C1 segment of cervical spinal cord (tissue), 14 donors: Measurements from ENCODE around the gene SYNE1.
"Not testable (repeated sequence)": the region's sequence is repeated elsewhere in the genome, so short reads cannot be mapped to it uniquely, and the experiment has no call there.

Source experiments
- DNase-seq, 14 donors: peaks; one replicate each; lab custom pipeline; 2025; lab: John Stamatoyannopoulos, UW

Gene SYNE1

GRCh38 chr6:152110886-152111820 lies 526.0 kb downstream of the SYNE1 start:
- peak in 2 of 14 donors; percentile 15 to 28 for DNase-seq

GRCh38 chr6:152107973-152108372 lies 529.2 kb downstream of the SYNE1 start:
- no peak for DNase-seq

DNA sequence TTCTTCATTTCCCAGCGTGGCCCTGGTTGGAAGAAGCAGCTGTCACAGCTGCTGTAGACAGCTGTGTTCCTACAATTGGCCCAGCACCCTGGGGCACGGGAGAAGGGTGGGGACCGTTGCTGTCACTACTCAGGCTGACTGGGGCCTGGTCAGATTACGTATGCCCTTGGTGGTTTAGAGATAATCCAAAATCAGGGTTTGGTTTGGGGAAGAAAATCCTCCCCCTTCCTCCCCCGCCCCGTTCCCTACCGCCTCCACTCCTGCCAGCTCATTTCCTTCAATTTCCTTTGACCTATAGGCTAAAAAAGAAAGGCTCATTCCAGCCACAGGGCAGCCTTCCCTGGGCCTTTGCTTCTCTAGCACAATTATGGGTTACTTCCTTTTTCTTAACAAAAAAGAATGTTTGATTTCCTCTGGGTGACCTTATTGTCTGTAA lies 537.0 kb downstream of the SYNE1 start:
- no peak for DNase-seq

DNA sequence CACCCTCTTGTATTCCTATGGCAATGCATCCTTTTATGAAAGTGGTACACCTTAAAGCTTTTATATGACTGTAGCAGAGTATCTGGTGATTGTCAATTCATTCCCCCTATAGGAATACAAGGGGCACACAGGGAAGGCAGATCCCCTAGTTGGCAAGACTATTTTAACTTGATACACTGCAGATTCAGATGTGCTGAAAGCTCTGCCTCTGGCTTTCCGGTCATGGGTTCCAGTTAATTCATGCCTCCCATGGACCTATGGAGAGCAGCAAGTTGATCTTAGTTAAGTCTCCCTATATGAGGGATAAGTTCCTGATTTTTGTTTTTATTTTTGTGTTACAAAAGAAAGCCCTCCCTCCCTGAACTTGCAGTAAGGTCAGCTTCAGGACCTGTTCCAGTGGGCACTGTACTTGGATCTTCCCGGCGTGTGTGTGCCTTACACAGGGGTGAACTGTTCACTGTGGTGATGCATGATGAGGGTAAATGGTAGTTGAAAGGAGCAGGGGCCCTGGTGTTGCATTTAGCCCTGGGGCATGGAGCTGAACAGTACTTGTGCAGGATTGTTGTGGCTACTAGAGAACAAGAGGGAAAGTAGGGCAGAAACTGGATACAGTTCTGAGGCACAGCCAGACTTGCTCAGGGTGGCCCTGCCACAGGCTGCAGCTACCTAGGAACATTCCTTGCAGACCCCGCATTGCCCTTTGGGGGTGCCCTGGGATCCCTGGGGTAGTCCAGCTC lies 537.5 kb downstream of the SYNE1 start:
- DNase-seq: no peak

DNA sequence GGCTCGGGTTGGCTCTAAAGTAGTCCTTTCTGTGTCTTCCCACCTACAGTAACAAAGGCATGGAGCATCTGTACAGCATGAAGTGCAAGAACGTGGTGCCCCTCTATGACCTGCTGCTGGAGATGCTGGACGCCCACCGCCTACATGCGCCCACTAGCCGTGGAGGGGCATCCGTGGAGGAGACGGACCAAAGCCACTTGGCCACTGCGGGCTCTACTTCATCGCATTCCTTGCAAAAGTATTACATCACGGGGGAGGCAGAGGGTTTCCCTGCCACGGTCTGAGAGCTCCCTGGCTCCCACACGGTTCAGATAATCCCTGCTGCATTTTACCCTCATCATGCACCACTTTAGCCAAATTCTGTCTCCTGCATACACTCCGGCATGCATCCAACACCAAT lies 538.5 kb downstream of the SYNE1 start:
- no peak for DNase-seq

GRCh38 chr6:152096863-152097496 lies 540.2 kb downstream of the SYNE1 start:
- DNase-seq: no peak

GRCh38 chr6:152094992-152095592 lies 542.1 kb downstream of the SYNE1 start:
- peak in 1 of 14 donors; percentile 23 for DNase-seq

- no peak for DNase-seq
Measured at GRCh38 chr6:152094276-152094675, 542.9 kb downstream of the SYNE1 start.

- DNase-seq: no peak
Measured at GRCh38 chr6:152093711-152094110, 543.5 kb downstream of the SYNE1 start.

GRCh38 chr6:152091851-152092341 lies 545.3 kb downstream of the SYNE1 start:
- DNase-seq: no peak

GRCh38 chr6:152091201-152091600 lies 546.0 kb downstream of the SYNE1 start:
- DNase-seq: no peak

GRCh38 chr6:152089992-152090391 lies 547.2 kb downstream of the SYNE1 start:
- no peak for DNase-seq

GRCh38 chr6:152087701-152088100 lies 549.5 kb downstream of the SYNE1 start:
- no peak for DNase-seq

- no peak for DNase-seq
Measured at GRCh38 chr6:152087096-152087495, 550.1 kb downstream of the SYNE1 start.

- DNase-seq: no peak
Measured at GRCh38 chr6:152086223-152086873, 550.8 kb downstream of the SYNE1 start.

DNA sequence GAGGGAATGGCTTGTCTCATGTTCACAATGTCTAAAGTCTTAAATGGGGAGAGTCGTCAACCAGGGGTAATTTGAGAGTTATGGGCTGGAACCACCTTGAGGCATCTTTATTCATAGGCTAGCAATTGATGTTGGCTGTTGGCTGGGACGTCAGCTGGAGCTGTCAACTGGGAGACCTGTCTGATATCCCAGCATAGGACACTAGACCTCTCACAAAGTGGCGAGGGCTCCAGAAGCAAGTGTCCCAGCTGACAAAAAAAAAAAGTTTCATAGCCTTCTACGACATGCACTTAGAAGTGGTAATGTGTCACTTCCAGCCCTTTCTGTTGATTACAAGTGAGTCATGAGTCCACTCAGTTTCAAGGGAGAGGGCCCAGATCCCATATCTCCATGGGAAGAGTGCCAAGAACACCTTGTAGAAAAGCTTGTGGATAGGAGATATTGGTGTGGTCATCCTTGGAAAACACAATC lies 551.7 kb downstream of the SYNE1 start:
- no peak for DNase-seq

DNA sequence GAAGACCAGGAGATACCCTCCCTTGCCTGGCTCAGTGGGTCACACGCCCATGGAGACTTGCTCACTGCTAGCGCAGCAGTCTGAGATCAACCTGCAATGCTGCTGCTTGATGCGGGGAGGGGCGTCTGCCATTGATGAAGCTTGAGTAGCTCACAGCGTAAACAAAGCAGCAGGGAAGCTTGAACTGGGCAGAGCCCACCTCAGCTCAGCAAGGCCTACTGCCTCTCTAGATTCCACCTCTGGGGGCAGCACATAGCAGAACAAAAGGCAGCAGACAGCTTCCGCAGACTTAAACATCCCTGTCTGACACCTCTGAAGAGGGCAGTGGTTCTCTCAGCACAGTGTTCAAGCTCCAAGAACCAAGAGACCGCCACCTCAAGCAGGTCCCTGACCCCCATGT lies 558.4 kb downstream of the SYNE1 start:
- no peak for DNase-seq

DNA sequence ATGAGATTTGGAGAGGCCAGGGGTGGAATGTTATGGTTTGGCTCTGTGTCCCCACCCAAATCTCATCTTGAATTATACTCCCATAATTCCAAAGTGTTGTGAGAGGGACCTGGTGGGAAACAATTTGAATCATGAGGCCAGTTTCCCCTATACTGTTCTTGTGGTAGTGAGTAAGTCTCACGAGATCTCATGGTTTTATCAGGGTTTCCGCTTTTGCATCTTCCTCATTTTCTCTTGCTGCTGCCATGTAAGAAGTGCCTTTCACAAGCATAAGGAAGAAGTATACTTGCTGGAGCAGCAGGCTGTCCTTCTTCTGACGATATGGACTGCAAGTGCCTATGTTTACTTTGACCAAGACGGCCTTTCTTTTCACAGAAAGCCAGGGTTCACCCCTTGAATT lies 559.2 kb downstream of the SYNE1 start:
- DNase-seq: no peak

DNA sequence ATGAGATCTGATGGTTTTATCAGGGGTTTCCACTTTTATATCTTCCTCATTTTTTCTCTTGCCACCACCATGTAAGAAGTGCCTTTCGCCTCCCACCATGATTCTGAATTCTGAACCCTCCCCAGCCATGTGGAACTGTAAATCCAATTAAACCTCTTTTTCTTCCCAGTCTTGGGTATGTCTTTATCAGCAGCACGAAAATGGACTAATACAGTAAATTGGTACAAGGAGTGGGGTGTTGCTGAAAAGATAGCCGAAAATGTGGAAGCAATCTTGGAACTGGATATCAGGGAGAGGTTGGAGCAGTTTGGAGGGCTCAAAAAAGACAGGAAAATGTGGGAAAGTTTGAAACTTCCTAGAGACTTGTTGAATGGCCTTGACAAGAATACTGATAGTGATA lies 560.9 kb downstream of the SYNE1 start:
- DNase-seq: not testable (repeated sequence)

GRCh38 chr6:152071843-152072242 lies 565.3 kb downstream of the SYNE1 start:
- no peak for DNase-seq
